NT2/D1 (cell line): ENCODE data around the gene APOB.

Experiments
- YY1 ChIP-seq: IDR thresholded peaks from 2 replicates; pipeline ENCODE4 v1.6.1; 2011; ENCODE audit not compliant: insufficient read length, insufficient read depth
- ZNF274 ChIP-seq: IDR thresholded peaks from 2 replicates; pipeline ENCODE4 v1.6.1; 2011; ENCODE audit warnings: mild to moderate bottlenecking, low read depth, low read length

DNA sequence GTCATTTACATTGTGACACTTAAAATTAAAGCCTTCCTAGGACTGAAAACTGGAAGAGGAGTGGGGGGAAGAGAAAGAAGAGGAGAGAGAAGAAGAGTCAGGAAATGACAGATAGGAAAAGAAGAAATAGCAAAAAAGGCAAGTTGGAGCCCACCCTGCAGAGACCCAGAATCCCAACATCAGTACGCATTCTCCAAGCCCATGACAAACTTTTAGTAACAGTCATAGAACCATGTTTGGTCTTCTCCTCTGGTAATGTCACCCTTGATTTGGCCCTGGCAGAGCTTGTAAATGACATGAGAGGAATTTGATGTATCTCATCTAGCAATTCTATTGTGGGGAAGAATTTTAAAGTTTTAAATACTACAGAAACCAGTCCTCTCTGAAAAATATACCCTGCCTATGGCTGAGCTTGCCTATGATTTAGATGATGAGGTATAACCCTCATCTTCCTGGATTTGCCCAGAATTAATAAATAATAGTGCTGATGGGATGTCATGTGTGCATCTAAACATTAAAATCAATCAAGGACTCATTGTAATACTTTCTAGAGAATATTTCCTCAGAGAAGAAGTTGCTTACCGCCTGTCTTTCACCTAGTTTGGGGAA, 40.2 kb downstream of the APOB start:
- TF ChIP-seq ZNF274 (no peak), YY1 (no peak)
